Activated T-helper 2 cell treated with anti-CD3 and anti-CD28 coated beads, Interferon-gamma antibody, Interleukin-2, Interleukin-4, amounts not matched to agents 10 μg/mL and 5 μg/mL and 100 μg/mL, durations not matched to agents 14 hours and 24 hours and 36 hours (primary cell): Measurements from ENCODE around the gene DNAJC5G. TPM values are rescaled to one million over a fixed set of nuclear protein-coding genes. Genes with fewer than 3 reads are reported as not detected.

ENCODE experiments used
- DNase-seq: peaks from one replicate; pipeline ENCODE4 v3.0.0; 2021; ENCODE audit warnings: low spot score
- H3K27ac Mint-ChIP-seq: one replicate; pipeline ENCODE4 v1.8.0; 2021; ENCODE audit warnings: mixed read lengths
- H3K27me3 Mint-ChIP-seq: one replicate; pipeline ENCODE4 v1.8.0; 2021; ENCODE audit warnings: low read depth, mixed read lengths
- H3K36me3 Mint-ChIP-seq: one replicate; pipeline ENCODE4 v1.8.0; 2021; ENCODE audit warnings: low read depth, mixed read lengths
- H3K4me1 Mint-ChIP-seq: one replicate; pipeline ENCODE4 v1.8.0; 2021; ENCODE audit warnings: low read depth, mixed read lengths
- H3K4me3 Mint-ChIP-seq: one replicate; pipeline ENCODE4 v1.8.0; 2021; ENCODE audit warnings: low read depth, mild to moderate bottlenecking, moderate library complexity, mixed read lengths
- H3K9me3 Mint-ChIP-seq: one replicate; pipeline ENCODE4 v1.8.0; 2021; ENCODE audit warnings: mixed read lengths
- intact Hi-C: fragments of 100-400 bp; cut with micrococcal nuclease; formaldehyde crosslinking; loops from one replicate; pipeline ENCODE4 v1.15.1; 2023
- total RNA-seq: library from RNA; stranded (reverse); gene quantifications from 2 replicates; pipeline ENCODE4 v1.2.3, GENCODE V29; 2022

Gene DNAJC5G, protein sequence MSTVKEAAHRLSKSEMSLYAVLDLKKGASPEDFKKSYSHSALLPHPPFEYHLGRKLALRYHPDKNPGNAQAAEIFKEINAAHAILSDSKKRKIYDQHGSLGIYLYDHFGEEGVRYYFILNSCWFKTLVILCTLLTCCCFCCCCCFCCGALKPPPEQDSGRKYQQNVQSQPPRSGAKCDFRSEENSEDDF
- total RNA-seq = not detected in 2 replicates

DNA sequence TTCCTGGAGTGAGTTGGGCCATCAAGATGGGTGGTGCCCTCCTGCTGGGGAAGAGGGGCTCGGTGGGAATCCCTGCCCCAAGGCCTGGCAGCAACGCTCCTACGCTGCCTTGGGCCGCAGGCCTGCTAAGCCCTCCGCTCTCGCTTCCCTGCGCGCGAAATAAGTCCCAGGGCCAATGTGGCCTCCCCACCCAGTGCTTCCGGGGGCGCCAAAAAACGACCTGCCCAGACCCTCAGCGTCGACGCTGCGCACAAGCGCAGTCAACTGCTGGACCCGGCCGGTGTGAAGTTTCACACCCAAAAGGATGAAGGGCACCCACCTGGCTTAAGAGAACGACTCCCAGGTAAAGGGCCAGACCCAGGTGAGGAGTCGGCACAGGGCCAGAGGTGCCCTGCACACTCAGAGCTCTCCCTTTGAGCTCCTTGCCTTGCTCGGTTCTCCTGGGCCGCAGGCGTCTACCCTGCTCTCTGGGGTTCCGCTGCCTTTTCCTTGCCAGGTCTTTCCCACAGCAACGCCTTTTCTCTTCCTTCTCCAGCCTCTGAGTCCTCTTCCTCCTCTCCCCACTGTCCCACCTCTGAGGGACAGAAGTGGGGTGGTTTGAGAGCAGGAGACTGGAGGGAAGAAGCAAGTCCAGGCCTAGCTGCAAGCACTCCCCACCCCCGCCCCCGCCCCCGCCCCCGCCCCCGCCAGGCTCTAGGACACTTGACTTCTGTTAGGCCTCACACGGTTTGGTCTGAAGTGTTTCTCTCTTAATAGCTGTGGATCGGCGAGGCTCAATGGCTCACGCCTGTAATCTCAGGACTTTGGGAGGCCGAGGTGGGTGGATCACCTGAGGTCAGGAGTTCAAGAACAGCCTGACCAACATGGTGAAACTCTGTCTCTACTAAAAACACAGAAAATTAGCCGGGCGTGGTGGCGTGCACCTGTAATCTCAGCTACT is at the start of gene DNAJC5G:
Gene DNAJC5G (plus strand): TSS at position 223 of the 940 bp plus-strand sequence. CDS start 1,296 bp downstream, outside the sequence.
- H3K4me1 Mint-ChIP-seq = peaks cover 13% of the 10 kb centered on the region
- H3K36me3 Mint-ChIP-seq = no peaks in the 10 kb centered on the region
- peaks cover 17% of the 10 kb centered on the region for H3K27me3 Mint-ChIP-seq
- no peak within 1 kb of the TSS for H3K27ac Mint-ChIP-seq
- intact Hi-C loops = no loop called here
- no peaks in the 10 kb centered on the region for H3K9me3 Mint-ChIP-seq
- DNase-seq = no peak
- no peak within 1 kb of the TSS for H3K4me3 Mint-ChIP-seq

DNA sequence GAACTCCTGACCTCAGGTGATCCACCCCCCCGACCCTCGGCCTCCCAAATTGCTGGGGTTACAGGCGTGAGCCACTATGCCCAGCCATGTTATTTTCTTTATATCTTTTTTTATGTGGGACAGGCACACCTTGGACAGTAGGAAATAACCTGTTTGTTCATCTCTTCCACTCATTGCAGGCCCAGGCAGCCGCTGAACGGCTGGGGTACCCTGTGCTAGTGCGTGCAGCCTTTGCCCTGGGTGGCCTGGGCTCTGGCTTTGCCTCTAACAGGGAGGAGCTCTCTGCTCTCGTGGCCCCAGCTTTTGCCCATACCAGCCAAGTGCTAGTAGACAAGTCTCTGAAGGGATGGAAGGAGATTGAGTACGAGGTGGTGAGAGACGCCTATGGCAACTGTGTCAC is 49.7 kb upstream of the DNAJC5G start:
- H3K4me3 Mint-ChIP-seq = no peak overlapping the region
- no peak for DNase-seq
- H3K36me3 Mint-ChIP-seq = peaks cover 84% of the 10 kb centered on the region
- peaks cover 3% of the 10 kb centered on the region for H3K4me1 Mint-ChIP-seq
- H3K9me3 Mint-ChIP-seq = no peaks in the 10 kb centered on the region
- H3K27me3 Mint-ChIP-seq = no peaks in the 10 kb centered on the region
- H3K27ac Mint-ChIP-seq = no peak overlapping the region
- intact Hi-C loops = no loop called here

DNA sequence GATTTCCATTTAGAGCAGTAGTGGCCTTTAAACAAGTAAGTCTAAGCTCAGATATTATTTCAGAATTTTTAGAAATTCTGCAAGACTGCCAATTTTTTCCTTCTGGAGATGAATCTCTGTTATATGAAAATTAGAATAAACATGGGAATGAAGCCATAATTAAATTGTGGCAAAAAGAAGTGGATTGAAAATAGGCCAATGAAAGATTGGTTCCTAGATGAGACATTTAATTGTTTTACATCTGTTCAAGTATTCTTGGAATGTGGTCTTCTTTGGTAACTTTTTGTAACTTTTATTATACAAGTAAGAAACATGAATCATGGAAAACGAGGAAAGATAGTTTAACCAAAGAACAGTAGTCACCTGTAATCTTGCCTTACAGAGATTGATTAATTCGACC is 47.7 kb upstream of the DNAJC5G start:
- intact Hi-C loops = no loop called here
- Mint-ChIP-seq H3K27ac (no peak overlapping the region), H3K9me3 (no peaks in the 10 kb centered on the region), H3K4me3 (no peak overlapping the region), H3K27me3 (no peaks in the 10 kb centered on the region), H3K36me3 (peaks cover 84% of the 10 kb centered on the region), H3K4me1 (no peaks in the 10 kb centered on the region)
- DNase-seq = no peak

DNA sequence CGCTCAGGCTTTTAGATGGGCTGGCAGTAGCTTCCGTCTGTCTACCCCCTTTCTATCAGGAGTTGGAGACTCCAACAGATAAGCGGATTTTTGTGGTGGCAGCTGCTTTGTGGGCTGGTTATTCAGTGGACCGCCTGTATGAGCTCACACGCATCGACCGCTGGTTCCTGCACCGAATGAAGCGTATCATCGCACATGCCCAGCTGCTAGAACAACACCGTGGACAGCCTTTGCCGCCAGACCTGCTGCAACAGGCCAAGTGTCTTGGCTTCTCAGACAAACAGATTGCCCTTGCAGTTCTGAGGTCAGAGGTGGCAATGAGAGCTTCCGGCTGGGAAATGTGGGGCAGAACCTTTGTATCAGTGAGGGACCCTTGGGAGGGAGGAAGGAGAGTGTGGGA is 43.3 kb upstream of the DNAJC5G start:
- H3K4me3 Mint-ChIP-seq = no peak overlapping the region
- no peak for DNase-seq
- no peaks in the 10 kb centered on the region for H3K27me3 Mint-ChIP-seq
- no peak overlapping the region for H3K27ac Mint-ChIP-seq
- H3K4me1 Mint-ChIP-seq = no peaks in the 10 kb centered on the region
- H3K9me3 Mint-ChIP-seq = no peaks in the 10 kb centered on the region
- intact Hi-C loops = no loop called here
- H3K36me3 Mint-ChIP-seq = peaks cover 87% of the 10 kb centered on the region

DNA sequence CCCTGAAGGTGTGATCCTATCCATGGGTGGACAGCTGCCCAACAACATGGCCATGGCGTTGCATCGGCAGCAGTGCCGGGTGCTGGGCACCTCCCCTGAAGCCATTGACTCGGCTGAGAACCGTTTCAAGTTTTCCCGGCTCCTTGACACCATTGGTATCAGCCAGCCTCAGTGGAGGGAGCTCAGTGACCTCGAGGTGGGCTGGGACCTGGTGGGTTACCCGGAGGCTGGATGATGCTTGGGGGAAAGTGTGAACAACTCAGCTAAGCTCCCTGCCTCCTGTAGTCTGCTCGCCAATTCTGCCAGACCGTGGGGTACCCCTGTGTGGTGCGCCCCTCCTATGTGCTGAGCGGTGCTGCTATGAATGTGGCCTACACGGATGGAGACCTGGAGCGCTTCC is 41.9 kb upstream of the DNAJC5G start:
- no peak overlapping the region for H3K27ac Mint-ChIP-seq
- no peak overlapping the region for H3K4me3 Mint-ChIP-seq
- intact Hi-C loops = no loop called here
- H3K4me1 Mint-ChIP-seq = no peaks in the 10 kb centered on the region
- no peaks in the 10 kb centered on the region for H3K27me3 Mint-ChIP-seq
- peaks cover 86% of the 10 kb centered on the region for H3K36me3 Mint-ChIP-seq
- DNase-seq = no peak
- H3K9me3 Mint-ChIP-seq = no peaks in the 10 kb centered on the region

DNA sequence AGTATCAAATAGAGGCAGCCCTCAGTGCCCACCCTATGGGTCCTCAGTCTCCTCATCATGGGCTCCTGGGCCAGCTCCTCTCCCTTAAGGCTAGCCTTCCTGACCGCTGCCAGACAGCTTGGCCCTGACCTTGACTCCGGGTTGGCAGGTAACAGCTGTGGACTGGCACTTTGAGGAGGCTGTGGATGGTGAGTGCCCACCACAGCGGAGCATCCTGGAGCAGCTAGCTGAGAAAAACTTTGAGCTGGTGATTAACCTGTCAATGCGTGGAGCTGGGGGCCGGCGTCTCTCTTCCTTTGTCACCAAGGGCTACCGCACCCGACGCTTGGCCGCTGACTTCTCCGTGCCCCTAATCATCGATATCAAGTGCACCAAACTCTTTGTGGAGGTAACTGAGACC is 39.1 kb upstream of the DNAJC5G start:
- Mint-ChIP-seq H3K27ac (no peak overlapping the region), H3K4me3 (no peak overlapping the region), H3K9me3 (no peaks in the 10 kb centered on the region), H3K4me1 (no peaks in the 10 kb centered on the region), H3K27me3 (no peaks in the 10 kb centered on the region), H3K36me3 (peaks cover 91% of the 10 kb centered on the region)
- DNase-seq = no peak
- intact Hi-C loops = no loop called here

DNA sequence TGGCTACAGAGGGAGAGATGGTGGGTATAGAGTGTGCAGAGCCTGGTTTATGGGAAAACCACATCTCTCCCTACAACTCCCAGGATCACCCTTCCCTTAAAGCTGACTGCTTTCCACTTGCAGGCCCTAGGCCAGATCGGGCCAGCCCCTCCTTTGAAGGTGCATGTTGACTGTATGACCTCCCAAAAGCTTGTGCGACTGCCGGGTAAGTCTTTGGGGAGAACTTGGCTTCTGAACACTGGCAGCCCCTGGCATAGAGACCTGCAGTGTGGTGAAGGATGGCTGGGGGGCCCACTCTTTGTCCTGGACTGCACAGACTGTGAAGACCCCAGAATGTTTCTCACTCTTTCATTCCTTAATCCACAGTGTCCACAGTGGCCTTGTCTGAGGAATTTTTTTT is 38.6 kb upstream of the DNAJC5G start:
- H3K4me1 Mint-ChIP-seq = no peaks in the 10 kb centered on the region
- intact Hi-C loops = no loop called here
- H3K27ac Mint-ChIP-seq = no peak overlapping the region
- no peaks in the 10 kb centered on the region for H3K9me3 Mint-ChIP-seq
- H3K36me3 Mint-ChIP-seq = peaks cover 91% of the 10 kb centered on the region
- no peaks in the 10 kb centered on the region for H3K27me3 Mint-ChIP-seq
- H3K4me3 Mint-ChIP-seq = no peak overlapping the region
- DNase-seq = no peak

DNA sequence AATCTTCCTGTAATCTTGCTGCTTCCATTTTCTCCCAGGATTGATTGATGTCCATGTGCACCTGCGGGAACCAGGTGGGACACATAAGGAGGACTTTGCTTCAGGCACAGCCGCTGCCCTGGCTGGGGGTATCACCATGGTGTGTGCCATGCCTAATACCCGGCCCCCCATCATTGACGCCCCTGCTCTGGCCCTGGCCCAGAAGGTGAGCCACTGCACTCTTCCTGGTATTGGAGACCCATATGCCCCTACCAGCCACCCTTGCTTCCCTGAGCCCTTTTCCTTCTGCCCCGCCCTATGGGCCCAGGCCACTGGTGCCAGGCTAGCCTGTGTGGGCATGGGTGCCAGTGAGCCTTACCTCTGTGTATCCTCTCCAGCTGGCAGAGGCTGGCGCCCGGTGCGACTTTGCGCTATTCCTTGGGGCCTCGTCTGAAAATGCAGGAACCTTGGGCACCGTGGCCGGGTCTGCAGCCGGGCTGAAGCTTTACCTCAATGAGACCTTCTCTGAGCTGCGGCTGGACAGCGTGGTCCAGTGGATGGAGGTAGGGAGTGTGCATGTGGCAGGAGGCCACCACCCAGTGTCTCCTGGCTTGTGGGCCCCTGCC is 37.8 kb upstream of the DNAJC5G start:
- Mint-ChIP-seq H3K9me3 (no peaks in the 10 kb centered on the region), H3K4me3 (no peak overlapping the region), H3K27me3 (no peaks in the 10 kb centered on the region), H3K4me1 (no peaks in the 10 kb centered on the region), H3K36me3 (peaks cover 90% of the 10 kb centered on the region), H3K27ac (no peak overlapping the region)
- no peak for DNase-seq
- intact Hi-C loops = no loop called here

DNA sequence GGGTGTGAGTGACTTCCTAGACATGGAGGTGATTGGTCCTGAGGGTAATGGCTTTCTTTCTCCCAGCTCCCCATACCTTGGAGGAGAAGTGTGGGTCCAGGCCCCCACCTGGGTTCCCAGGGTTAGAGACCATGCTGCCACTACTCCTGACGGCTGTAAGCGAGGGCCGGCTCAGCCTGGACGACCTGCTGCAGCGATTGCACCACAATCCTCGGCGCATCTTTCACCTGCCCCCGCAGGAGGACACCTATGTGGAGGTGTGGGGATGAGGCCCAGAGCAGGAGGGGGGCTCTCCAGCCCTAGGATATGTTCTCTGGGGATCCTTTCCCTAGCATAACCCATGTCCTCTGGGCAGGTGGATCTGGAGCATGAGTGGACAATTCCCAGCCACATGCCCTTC is 36.3 kb upstream of the DNAJC5G start:
- H3K36me3 Mint-ChIP-seq = peaks cover 90% of the 10 kb centered on the region

DNA sequence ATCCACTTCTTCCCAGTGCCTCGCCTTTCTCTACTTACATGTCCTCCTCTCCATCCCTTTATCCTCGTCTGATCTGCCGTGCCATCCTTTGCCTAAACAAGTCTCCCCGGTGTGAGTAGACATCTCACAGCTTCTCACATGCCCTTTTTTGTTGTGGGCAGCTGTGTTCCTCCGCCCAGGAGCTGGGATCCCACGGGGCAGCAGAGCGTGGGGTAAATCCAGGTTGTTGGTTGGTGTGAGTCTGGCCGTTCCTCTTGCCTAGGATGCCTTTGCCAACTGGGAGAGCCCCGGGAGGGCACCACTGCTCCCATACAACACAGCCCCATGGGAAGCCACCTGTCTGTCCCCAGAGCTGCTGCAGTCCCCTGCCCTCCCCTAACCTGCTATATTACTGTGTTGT is 34.8 kb upstream of the DNAJC5G start:
- no peaks in the 10 kb centered on the region for H3K9me3 Mint-ChIP-seq
- H3K27ac Mint-ChIP-seq = no peak overlapping the region

More for the DNA sequence above, 36.3 kb upstream of the DNAJC5G start:
- Mint-ChIP-seq H3K27ac (no peak overlapping the region), H3K4me1 (no peaks in the 10 kb centered on the region), H3K4me3 (no peak overlapping the region), H3K9me3 (no peaks in the 10 kb centered on the region), H3K27me3 (no peaks in the 10 kb centered on the region)
- DNase-seq = no peak
- intact Hi-C loops = no loop called here

DNA sequence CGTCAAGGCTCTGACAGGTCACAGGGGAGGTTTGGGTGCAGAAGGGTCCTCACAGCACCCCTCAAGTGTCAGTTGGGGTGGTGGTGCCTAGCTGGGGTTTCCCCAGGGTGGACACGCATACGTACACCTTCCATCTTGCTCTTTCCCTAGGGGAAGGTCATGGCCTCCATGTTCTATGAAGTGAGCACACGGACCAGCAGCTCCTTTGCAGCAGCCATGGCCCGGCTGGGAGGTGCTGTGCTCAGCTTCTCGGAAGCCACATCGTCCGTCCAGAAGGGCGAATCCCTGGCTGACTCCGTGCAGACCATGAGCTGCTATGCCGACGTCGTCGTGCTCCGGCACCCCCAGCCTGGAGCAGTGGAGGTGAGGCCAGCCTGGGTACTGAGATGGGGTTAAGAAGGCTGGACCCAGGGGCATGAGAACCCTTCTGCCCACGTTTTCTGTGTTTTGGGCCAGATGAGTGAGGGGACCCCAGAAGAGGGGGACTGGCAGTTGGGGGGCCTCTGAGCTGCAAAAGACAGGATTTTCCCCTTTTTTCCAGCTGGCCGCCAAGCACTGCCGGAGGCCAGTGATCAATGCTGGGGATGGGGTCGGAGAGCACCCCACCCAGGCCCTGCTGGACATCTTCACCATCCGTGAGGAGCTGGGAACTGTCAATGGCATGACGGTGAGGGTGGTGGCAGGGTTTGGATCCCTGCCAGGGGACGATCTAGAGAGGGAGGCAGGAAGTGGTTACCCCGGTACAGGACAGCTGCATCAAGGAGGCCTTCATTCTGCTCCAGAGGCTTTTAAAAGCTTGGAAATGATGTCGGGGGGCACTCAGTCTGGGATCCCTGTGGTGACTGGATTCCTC is 33.2 kb upstream of the DNAJC5G start:
- DNase-seq = no peak
- Mint-ChIP-seq H3K27me3 (no peaks in the 10 kb centered on the region), H3K9me3 (no peaks in the 10 kb centered on the region), H3K4me1 (no peaks in the 10 kb centered on the region), H3K4me3 (no peak overlapping the region), H3K27ac (no peak overlapping the region), H3K36me3 (peaks cover 69% of the 10 kb centered on the region)
- intact Hi-C loops = no loop called here

More for the DNA sequence above, 34.8 kb upstream of the DNAJC5G start:
- Mint-ChIP-seq H3K4me3 (no peak overlapping the region), H3K4me1 (no peaks in the 10 kb centered on the region), H3K27me3 (no peaks in the 10 kb centered on the region), H3K36me3 (peaks cover 82% of the 10 kb centered on the region)
- intact Hi-C loops = no loop called here
- DNase-seq = no peak

DNA sequence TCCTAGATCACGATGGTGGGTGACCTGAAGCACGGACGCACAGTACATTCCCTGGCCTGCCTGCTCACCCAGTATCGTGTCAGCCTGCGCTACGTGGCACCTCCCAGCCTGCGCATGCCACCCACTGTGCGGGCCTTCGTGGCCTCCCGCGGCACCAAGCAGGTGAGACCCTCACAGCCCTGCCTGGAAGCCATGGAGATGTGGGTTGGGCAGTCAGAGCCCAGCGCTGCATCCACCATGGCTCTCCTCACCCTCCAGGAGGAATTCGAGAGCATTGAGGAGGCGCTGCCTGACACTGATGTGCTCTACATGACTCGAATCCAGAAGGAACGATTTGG is 32.6 kb upstream of the DNAJC5G start:
- Mint-ChIP-seq H3K36me3 (peaks cover 63% of the 10 kb centered on the region), H3K27ac (no peak overlapping the region), H3K27me3 (no peaks in the 10 kb centered on the region), H3K4me1 (no peaks in the 10 kb centered on the region), H3K4me3 (no peak overlapping the region), H3K9me3 (no peaks in the 10 kb centered on the region)
- DNase-seq = no peak
- intact Hi-C loops = no loop called here
